NCI-H460 (cell line): ENCODE measurements around the gene SPHK2. TPM values are rescaled to one million over a fixed set of nuclear protein-coding genes. Genes with fewer than 3 reads are reported as not detected.
A peak's percentile ranks its signal among the peaks of the same experiment; 100 is the strongest.
"Not testable (repeated sequence)": the region's sequence is repeated elsewhere in the genome, so short reads cannot be mapped to it uniquely, and the experiment has no call there.

Experiments
- DNase-seq: peaks from one replicate; pipeline ENCODE4 v3.0.0-alpha.2; 2016; ENCODE audit warnings: low read depth; ENCODE audit errors: extremely low read depth
- total RNA-seq: library from RNA; depleted of rRNA; stranded (reverse); fragments of >200 nt; shearing (Covaris generic); gene quantifications from 2 replicates; pipeline ENCODE4 v1.2.3, GENCODE V29; 2014; rRNA removed

SPHK2 gene
- total RNA-seq, 1 experiment from 2014 or later = 6.7 TPM

DNA sequence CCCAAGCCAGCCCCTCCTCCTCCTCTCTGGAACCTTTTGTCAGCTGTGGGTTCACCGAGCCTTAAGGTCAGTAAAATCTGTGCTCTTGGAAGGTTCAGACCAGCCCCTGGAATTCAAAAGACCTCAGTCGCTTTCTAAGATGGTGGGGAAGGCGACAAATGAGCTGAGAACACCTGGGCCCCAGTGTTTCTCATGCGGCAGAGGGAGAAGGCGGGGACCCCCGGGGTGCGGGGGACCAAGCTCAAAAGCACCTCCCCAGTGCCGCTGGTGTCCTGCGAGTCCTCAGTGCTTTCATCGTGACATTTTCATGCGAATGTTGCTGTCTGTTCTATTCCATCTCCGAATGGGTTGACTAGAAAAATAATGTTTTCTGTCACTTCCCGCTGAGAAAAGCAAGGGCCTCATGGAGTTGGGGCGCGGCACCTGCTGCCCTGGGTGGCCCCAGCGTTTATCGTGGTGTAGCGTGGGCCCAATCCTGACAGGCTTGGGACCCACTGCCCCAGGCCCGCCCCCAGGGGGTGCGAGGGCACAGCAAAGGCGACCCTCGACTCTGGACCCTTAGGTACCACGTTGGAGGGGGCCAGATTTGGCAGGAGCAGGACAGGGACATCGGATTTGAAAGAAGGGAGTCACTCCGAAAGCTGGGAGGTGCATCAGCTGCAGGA, 54.3 kb downstream of the SPHK2 start:
- no peak for DNase-seq

DNA sequence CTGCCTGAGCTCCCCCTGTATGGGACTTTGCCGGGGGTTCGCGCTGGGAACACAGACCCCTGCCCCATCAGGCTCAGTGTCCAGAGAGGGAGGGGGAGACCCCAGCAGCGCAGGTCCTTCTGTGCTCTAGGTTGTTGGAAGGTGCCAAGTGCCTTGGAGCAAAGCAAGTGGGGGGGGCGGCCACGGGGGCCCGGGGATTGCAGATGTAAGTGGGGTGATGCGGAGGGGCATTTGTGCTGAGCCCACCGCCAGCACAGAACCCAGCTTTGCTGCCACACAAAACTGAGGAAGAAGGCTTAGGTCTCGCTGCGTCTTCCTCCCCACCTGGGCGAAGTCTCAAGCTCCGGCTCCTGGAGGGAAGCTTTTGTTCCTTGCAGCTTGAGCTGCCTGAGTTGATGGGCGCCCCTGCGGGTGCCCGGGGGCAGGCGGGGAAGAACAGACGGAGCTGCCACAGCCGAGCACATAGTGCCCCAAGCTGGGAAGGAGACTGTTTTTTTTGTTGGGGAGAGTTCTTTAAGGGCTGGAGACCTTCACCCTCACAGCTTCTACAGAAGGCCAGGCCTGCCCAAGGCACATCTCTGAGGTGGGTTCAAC, 55.0 kb downstream of the SPHK2 start:
- no peak for DNase-seq

DNA sequence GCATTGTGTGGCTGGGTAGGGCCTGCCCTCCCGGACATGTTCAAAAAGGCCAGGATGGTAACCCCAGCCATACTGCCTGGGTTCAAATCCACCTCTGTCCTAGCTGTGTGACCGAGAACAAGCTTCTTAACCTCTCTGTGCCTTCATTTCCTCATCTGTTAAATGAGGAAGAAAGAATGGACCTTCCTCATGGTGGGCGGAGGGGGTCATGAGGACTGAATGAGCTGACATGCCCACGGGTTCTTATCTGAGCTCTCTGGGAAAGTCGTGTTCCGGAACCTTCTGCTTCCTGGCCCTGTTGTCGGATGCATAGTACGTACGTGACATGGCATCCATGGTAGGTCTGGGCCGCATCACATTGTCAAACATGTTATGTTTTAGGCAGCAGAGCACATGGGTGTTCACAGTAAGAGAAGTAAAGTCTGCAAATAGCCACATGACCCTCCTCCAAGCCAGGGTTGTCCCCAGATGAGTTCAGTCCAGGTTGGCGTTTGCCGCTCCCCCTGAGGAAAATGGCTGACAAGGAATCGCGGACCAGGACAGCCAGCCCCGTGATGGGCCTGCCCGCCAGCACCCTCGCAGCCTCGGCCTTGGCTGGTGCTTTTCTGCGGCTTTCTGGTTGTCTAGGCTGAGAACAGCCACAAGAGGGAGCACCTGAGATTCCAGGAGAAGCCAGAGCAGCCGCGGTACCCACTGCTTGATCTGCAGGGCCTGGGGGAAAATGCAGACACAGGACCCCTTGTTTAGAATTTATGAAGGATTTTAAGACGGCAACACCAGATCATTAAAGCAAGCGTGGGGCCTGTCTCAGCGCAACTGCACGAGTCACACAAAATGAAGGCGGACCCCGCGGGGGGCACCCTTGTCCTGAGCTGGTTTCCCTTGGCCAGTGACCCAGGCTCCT, 55.9 kb downstream of the SPHK2 start:
- DNase-seq = peak; percentile 76

DNA sequence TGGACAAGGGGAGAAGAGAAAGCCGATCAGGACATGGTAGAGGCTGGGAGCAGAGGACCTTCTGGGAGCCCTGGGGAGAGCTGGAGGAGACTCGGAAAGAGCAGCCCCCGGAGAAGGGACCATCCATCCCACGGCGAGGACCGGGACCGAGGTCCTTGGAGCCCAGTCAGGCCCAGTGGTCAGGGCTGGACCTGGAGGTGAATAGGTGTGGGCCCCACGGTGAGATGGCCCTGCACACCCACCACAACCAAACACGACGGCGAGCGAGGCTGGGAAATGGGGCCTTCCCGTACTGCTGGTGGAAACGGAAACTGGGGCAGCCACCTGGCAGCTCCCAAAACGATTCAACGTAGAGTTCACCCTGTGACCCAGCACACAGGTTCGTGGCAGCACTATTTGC, 57.2 kb downstream of the SPHK2 start:
- DNase-seq = no peak

DNA sequence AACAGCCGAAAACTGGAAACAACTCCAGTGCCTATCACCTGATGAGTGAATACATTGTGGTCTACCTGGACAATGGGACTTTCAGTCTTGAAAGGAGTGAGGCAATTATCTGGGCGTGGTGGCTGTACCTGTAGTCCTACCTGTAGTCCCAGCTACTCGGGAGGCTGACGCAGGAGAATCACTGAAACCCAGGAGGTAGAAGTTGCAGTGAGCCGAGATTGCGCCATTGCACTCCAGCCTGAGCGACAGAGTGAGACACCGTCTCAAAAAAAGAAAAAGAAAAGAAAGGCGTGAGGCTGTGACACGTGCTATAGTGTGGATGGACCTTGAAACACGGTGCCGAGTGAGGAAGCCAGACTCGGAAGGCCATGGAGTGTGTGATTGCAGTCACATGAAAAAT, 57.6 kb downstream of the SPHK2 start:
- DNase-seq = no peak

DNA sequence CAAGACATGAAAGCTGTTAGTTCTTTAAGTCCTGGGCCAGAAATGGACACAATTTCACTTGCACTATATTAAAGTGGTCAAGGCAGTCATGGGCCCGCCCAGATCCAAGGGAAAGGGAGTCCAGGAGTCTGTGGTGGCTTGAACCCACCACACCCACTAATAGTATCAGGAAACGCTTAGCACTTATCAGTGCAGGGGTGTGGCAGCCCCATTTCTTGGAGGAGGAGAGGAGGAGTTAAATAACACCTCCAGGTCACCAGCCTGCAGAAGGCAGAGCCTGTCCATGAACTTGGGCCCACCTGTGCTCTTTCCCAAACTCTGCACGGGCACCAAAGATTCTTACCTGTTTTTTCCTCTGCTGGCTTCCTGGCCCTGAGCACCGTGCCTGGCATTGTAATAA, 58.9 kb downstream of the SPHK2 start:
- DNase-seq = no peak

DNA sequence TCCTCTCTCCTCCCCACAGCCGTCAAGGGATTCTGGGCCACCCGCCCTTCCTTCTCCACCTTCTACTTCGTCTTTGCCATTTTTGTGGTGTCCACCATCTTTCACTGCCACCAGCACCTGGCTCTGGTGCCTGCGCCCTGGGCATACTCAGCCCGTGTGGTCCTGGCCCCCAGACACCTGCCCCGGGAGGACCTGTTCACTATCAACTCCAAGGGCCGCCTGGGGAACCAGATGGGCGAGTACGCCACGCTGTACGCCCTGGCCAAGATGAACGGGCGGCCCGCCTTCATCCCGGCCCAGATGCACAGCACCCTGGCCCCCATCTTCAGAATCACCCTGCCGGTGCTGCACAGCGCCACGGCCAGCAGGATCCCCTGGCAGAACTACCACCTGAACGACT, 60.7 kb downstream of the SPHK2 start:
- DNase-seq = not testable (repeated sequence)

Other genes with a start within 250 kb of the SPHK2 start
- gene KDELR1, start 228.0 kb upstream of the SPHK2 start, total RNA-seq = 78.2 and 78.7 TPM in 2 replicates
- 0.25 and 0.40 TPM in 2 replicates for gene GRIN2D, start 225.8 kb upstream of the SPHK2 start, total RNA-seq
- 19.3 and 26.3 TPM in 2 replicates for gene GRWD1, start 173.5 kb upstream of the SPHK2 start, total RNA-seq
- gene KCNJ14, start 163.9 kb upstream of the SPHK2 start, total RNA-seq = 1.8 and 2.0 TPM in 2 replicates
- 22.2 and 26.3 TPM in 2 replicates for gene CYTH2, start 150.1 kb upstream of the SPHK2 start, total RNA-seq
- 0.05 TPM in 1 of 2 replicates, not detected in the other for gene LMTK3, start 107.7 kb upstream of the SPHK2 start, total RNA-seq
- gene SULT2B1, start 67.3 kb upstream of the SPHK2 start, total RNA-seq = 0.12 TPM in 1 of 2 replicates, not detected in the other
- gene SPACA4, start 12.8 kb upstream of the SPHK2 start, total RNA-seq = not detected in 2 replicates
- gene FAM83E, start 4.4 kb upstream of the SPHK2 start, total RNA-seq = 0.57 TPM in 1 of 2 replicates, not detected in the other
- 1,411 and 1,488 TPM in 2 replicates for gene RPL18, start 328 bp upstream of the SPHK2 start, total RNA-seq
- gene DBP, start 17.9 kb downstream of the SPHK2 start, total RNA-seq = 3.0 and 3.5 TPM in 2 replicates
- 3.3 and 4.3 TPM in 2 replicates for gene CA11, start 26.7 kb downstream of the SPHK2 start, total RNA-seq
- not detected in 2 replicates for gene NTN5, start 53.5 kb downstream of the SPHK2 start, total RNA-seq
- gene FUT2, start 76.5 kb downstream of the SPHK2 start, total RNA-seq = not detected in 2 replicates
- 0.32 and 0.43 TPM in 2 replicates for gene MAMSTR, start 100.2 kb downstream of the SPHK2 start, total RNA-seq
- gene RASIP1, start 121.1 kb downstream of the SPHK2 start, total RNA-seq = 0.43 and 0.50 TPM in 2 replicates
- 0.15 and 0.52 TPM in 2 replicates for gene IZUMO1, start 127.4 kb downstream of the SPHK2 start, total RNA-seq
- gene FUT1, start 133.1 kb downstream of the SPHK2 start, total RNA-seq = 1.6 and 2.3 TPM in 2 replicates
- gene FGF21, start 136.0 kb downstream of the SPHK2 start, total RNA-seq = not detected in 2 replicates
- 27.6 and 31.2 TPM in 2 replicates for gene BCAT2, start 191.5 kb downstream of the SPHK2 start, total RNA-seq
- gene HSD17B14, start 217.0 kb downstream of the SPHK2 start, total RNA-seq = 1.6 and 2.0 TPM in 2 replicates
- 0.58 and 1.2 TPM in 2 replicates for gene PLEKHA4, start 249.1 kb downstream of the SPHK2 start, total RNA-seq